Glomerular endothelial cell (primary cell): ENCODE measurements around the gene ANKRD9. TPM values are rescaled to one million over a fixed set of nuclear protein-coding genes. Genes with fewer than 3 reads are reported as not detected.

Experiments
- DNase-seq: peaks from one replicate; pipeline ENCODE4 v3.0.0-alpha.2; 2011; ENCODE audit warnings: low read depth, low spot score; ENCODE audit errors: extremely low read depth
- total RNA-seq: library from RNA; depleted of rRNA; stranded (reverse); fragments of >200 nt; gene quantifications from 2 replicates; pipeline ENCODE4 v1.2.3, GENCODE V29; 2015

The ANKRD9 gene
- total RNA-seq, 1 donor from 2014 or later = 44.9 TPM

DNA sequence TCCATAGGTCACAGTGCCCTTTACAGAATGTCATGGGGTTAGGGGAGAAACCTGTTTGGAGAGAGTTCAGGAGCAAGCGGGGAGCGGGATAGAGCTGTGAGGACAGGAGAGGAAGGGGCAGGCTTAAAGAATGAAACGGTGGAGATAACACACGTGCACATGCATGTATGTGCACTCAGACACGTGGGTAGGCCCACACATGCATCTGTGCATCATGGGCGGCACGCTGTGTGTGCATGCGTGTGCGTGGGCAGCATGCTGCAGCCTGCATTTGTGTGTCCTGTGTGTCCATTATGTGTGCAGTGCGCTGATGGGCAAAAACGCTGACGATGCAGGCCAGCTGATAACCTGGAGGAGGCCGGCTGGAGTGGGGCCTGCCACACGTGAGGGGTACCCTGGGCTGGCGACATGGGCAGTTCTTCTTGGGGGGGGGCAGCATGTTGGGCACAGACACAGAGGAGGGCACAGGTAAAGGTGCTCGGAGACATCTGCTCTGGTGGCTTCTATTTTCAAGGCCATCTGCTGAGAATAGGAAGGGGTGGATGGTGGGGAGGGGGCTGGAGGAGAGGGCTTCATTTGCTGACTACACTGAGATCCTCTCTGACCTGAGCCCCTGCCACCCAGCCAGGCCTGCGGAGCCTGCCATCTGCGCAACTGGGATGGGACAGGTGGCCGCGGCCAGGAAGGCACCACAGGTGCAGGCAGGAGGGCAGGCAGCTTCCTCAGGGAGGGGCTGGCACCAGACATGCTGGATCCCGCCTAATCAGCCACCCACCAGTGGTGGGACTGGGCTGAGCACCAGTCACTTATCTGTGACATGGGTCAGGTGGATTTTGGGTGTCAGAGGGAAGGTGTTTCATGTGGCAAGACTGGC is 4.6 kb upstream of the ANKRD9 start:
- DNase-seq = no peak

DNA sequence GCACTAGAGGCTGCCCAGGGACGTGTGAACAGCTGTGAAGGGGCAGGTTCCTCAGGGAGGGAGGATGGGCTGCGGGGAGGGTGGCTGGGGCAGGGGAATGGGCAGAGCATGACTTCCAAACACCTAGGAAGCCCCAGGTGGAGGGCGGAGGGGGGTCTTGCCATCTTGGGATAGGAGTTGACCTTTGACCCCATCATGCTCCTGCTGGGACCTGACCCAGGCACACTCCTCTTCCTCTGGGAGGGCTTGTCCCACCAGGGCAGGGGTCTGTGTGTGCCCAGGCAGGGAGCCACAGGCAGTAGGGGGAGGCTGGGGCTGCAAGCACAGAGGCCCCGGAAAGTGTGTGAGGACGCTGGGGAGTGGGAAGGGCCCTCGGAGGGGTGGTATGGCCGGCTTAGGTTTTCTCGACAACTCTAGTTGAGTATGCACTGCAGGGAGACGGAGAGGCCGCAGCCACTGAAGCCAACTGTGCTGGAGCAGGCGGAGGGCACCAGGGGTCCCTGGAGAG is 3.3 kb upstream of the ANKRD9 start:
- no peak for DNase-seq

DNA sequence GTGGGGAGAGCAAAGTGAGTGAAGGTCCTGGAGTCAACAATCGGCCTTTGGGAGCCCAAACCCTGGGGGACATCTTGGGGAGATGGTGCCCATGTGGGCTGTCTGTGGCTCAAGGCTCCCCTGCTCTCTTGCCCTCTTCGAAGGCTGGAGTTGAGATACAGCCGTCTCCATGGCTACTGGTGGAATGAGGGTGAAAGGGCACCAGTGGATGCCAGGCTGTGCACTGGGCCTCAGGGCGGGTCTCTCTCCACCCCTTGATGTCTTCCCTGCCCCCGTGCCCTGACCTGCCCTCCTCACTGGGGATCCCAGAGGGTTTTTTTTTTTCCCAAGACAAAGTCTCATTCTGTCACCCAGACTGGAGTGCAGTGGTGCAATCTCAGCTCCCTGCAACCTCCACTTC is 2.0 kb upstream of the ANKRD9 start:
- DNase-seq = no peak

DNA sequence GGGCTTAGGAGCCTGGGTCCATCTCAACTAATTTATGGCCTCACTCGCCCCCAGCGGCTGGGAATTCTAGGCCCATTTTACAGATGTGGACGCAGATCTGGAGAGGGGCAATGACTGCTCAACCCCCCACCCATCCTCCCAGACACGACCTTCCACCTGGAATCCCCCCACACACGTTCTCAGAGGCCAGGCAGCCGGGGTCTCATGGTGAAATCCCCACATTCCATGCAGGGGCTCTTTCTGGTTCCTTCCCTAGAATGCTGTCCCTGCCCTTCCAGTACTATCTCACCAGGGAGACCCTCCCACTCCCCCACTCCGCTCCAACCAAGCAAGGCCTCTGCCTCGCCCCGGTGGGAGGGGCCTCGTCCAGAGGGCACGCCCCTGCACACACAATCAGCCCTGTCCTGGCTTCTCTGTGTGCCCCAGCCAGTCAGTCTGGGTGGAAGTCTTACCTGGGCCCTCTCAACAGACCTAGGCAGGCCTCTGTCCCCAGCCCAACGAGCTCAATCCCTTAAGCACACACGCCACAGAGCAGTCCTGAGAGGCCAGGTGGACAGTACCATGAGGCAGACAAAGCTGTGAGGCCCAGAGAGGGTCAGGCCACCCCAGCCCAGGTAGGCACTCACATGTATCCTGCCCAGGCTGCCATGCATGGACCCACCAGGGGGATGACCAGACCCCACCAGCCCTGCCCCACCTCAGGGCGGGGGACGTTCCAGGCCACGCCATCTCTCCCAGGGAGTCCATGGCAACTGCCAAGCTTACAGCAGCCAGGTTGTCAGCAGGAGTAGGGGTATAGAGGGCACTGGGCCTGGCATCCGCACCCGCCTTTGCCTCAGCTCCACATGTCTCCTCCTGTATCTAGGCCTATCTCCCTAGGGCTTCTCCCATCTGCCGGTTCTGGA is 1.3 kb upstream of the ANKRD9 start:
- no peak for DNase-seq

DNA sequence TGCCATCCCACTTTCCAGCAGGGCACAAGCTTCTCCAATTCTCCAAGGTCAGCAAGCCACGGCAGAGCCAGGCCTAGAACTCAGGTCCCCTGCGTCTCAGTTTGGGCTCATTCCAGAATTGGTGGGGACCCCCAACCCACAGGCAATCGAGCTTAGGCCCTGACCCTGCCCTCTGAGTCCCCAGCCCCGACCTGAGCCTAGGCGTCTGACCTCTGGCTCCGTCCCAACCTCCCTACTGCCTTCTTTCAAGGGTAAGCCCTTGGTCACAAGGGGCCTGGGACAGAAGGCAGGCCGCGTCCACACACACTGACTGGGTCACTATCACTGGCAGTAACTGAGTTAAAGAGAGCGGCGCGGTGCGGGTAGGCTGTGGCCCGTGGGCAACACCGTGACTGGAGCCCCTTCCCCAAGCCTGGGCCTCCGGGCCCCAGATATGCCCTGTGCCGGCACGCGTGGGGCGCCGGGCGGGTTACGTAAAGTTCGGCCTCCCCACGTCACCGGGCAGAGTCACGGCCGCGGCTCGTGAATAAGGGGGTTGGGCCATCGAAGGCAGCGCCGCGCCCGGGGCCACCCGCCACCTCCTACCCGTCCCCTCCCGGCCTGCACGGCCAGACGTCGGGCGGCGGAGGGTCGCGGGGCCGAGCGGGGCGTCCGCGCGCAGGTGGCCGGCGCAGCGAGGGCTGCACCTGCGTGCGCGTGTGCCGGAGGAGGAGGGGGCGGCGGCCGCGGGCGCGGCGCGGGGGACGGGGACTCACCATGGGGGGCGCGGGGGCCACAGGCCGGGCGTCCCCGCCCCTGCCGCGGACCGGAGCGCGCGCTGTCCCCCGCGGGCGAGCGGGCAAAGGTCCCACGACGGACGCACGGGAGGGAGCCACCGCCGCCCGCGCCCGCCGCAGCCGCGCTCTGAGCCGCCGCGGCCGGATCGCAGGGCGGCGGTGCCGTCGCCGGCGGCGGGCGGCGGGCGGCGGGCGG is 516 bp downstream of the ANKRD9 start:
- DNase-seq = no peak

DNA sequence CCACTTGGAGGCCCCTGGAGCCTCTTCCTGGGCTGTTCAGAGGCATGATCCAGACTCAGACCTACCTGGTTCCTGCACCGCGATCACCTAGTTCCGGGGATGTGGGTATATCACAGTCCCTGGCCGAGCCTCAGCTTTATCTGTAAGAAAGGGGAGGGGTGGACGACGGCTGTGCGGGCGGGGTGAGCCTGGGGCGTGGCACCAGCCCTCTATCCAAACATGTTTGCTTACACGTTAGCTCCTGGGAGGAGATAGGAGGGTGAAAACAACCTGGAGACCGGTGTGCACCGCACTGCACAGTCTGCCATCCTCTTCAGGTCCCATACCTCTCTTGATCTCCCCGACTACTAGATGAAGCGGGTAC is 1.2 kb downstream of the ANKRD9 start:
- DNase-seq = no peak

DNA sequence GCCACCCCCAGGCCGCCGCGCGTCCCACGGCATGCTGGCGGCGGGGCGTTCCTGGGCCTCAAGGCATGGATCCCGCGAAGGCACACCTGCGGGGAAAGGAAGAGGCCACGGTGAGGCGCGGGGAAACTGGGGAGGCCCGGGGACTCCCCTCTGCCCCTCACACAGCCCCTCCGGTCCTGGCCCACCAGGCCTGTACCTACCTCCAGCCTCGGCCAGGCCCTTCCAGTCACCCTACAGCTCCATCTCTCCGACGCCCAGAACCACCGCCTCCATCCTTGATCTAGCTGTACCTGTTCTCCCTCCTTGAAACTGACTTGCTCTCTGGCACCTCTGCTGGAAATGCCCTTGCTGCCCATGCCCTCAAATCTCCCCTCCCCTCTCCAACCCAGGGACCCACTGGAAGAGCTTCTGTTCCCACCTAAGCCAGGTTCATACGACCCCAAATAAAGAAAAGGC is 1.7 kb downstream of the ANKRD9 start:
- DNase-seq = no peak

DNA sequence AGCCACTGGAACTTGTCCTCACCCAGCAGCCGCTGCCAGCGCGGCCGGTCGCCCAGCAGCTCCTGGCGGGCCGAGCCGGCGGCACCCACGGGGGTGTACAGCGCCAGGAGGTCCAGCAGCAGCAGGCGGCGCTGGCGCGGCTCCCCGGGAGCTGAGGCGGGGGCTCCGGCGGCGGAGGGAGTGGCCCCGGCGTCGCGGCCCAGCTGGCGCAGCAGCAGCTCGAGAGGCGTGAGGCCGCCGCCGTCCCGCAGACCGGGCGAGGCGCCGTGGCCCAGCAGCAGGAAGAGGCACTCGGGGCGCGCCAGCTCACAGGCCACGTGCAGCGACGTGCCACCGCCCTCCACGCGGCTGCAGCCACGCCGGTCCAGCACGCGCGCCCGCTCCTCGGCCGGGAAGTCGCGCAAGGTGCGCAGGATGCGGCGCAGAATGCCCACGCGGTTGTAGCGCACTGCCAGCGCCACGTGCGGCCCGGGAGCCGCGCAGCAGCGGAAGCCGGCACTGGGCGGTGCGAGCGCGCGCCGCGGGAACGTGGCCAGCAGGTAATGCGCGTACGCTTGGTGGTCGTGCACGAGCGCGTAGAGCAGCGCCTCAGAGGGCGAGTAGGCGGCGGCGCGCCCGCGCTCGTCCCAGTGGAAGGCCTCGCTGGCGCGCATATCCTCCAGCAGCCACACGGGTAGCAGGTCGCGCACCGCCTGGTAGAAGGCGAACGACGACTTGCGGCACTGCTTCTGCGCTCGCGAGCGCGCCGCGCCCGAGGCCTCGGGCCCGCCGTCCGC is 2.3 kb downstream of the ANKRD9 start:
- DNase-seq = no peak

DNA sequence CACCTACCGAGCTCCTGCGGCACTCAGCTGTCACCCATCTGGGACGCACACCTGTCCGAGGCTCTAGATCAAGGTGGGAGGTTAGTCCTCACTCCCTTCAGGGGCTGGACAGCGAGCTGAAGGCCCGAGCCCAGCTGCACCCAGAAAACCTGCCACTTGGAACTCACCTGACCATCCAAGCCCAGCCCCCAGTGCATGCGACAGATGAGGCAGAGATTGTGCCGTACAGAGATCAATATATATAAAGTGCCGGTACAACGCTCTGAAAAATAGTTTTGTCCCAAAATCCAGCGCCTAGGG is 3.0 kb downstream of the ANKRD9 start:
- DNase-seq = no peak

DNA sequence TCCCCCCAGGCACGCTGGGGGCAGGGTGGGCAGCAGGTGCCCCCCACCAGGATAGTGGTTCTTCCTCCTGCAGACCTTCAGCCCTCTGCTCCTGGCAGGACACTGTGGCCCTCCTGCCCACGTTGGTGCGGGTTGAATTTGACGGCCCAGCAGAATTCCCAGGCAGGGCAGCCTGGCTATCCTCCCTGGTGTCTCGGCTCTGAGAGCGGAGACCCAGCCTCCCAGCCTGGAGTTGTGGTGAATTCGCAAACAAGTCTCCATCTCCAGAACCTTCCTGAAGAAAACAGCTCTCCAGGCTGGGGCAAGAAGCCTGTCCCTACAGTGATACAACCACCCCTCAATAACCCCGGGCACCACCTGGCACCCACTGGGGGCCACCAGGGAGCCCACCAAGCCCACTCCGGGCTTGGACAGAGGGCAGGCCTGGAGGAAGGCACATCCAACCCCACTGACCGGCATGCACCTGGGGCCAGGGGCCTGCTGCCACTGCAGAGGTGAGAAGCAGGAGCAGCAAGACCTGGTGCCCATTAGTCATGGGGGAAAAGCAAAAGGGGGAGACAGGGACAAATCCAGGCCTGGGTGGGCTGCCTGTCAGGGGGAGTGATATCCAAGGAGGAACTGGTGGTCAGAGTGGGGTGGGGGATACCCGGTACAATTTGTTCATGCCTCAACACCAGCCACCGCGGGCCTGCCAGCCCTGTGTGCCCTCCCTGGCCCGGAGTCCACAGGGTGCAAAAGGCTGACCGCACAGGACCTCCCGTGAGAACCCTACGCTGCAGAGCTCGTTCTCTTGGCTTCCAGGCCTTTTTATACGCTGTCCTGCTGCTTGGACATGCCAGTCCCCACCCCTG is 3.6 kb downstream of the ANKRD9 start:
- no peak for DNase-seq

DNA sequence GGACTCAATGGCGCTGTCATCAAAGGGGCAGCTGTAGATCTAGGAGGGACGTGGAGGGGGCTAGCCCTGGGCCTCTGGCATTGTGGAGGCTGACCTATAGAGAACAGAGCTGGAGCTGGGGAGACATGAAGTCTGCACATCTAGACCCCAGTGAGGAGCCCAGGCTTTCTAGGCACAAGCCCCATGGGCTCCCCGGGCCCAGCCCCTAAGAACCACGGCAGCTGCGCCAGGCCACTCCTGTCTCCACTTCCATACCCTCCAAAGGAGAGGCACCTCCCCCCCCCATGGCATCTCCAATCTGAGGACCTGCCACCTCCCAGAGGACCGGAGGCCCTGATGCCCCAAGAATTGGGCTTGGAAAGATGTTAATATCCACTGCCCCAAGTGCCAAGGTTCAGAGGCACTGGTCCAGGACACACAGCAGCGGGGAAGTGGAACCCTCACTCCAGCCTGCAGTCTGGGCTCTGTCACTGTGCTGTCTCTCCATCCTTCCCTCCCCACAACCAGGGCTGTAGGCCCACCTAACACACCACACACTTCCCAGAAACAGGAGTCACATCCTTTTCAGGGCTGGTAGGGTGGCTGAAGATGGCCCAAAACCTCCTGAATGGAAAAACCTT is 4.5 kb downstream of the ANKRD9 start:
- no peak for DNase-seq

DNA sequence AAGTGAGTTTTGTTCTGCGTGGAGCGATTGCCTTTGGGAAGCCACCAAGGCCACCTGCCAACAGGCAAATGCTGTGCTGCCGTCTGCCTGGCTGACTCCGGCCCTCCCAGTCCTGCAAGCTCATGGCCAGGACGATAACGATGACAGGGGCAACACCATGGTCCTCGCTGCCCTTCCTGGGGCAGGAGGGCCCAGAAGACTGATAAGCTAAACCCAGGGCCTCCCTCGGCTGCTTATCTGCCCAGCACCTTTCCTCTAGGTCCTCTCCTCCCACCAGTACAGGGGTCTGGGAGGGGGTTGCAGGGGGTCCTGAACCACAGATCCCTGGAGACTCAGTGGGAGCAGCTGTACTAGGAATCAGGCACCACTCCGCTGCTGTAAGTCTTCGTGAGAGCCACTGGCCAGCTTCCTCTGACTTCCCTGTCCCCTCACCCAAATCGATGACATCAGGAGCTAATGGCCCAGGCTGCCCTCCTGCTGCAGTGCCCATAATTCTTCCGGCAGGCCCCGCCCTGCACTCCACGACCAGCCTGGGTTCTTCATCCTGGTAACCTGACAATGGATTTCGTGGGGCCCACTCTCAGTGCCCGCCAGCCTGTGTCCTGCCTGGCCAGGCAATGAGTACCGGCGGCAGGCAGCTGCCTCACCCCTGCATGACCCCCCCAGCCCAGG is 5.1 kb downstream of the ANKRD9 start:
- no peak for DNase-seq

DNA sequence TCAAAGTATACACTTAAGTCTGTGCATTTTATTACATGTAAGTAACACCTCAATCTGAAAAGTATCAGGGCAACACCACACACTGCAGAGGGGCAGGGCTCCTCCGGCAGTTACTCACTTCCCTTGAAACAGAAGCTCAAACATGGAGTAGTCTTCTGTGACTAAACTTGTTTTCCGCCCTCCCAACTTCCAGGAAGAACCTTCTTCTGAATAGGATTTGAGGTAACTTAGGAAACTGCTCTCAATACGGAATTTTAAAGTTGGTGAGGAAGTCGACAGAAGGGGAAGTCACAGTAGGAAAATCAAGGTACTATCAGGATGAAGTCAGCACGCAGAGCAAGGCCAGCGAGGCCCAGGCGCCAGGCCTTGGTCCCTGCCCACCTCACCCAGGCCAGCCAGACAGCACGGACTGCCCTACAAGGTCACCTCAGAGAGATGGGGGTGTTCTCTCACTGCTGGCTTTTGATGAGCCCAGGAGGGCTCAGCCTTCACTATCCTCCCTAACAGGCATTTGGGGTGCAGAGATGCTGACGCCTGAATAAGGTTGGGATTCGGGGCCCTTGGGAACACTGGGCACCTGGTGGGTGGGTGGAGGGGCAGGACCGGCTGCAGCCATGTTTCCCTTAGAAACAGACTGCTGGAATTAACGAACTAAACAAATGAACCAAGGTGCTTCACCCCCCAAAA is 5.8 kb downstream of the ANKRD9 start:
- peak; percentile 50 for DNase-seq

DNA sequence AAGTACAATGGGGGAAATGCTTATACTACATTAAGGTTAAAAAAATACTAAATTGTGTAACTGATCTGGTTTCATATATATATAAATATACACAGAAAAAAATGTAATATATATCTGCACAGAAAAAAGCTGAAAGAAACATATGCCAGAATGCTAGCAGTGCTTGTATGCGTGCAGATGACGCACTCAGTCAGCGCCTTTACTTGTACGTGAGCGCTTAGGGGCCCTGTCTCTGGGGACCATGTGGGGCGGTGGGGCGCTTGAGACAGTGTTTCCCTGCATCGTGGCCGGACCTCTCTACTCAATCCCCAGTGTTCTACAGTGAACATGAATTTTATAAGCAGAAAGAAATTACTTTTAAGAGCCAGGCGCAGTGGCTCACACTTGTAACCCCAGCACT is 7.0 kb downstream of the ANKRD9 start:
- DNase-seq = no peak

DNA sequence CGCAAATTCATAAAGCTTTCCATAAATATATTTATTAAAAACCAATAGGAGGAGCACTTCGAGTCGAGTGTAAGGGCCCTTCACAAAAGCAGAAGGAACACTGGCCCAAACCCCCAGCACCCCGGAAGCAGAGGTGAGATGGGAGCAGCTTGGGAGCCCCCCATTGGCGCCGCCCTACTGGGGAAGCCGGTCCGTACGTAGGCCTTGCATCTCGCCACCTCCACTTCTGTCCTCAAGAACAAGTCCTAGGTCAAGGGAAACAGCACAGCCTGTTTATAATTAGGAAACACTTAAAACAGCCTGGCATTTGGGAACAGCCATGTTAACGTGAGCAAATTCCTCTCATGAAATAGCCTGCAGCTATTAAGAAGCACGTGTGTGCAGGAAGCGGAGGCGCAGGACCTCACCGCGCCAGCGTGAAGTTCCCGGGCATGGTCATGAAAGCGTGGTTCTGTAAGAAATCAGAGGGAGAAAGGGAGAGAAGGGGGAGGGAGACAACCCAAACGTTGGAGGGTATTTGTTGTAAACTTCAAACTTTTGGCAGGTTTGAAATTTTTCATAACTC is 7.7 kb downstream of the ANKRD9 start:
- no peak for DNase-seq

DNA sequence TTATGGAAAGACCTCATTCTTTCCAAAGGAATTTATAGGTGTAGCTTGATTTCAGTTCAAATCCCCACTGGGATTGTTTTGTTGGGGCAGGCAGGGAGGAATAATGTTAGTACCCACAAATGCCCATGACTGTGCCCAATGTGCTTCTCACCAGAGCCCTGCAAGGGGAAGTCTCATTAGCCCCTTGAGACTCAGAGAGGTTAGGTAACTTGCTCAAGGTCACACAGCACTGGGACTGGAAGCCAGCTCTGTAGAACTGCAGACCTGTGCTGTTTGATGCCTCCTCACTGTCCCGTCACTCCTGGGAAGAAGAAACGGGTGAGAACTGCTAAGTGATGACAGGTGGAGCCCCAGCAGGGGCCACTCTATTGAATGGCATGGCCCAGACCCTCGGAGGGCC is 8.9 kb downstream of the ANKRD9 start:
- no peak for DNase-seq

DNA sequence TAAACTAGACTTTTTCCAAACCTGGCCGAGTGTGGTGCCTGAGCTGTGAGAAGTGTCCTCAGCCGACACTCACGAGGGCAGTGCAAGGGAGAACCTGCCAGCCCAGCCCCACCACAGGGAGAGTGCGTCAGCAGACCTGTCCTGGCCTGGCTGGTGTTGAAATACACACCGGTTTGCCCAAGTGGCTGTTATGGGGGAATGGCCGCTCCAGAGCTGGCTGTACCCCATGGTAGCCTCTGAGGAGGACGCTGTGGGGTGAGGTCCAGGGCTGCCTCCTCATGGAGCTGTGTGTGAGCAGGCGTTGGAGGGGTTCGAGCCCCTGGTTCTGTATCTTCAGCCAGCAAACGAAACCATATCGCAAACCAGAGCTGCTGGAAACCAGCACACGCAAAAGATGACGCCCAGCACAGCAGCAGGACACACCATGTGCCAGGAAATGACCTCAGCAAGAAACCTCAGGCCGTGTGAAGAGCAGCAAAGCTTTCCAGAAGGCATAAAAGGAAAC is 9.4 kb downstream of the ANKRD9 start:
- peak; percentile 62 for DNase-seq
